HepG2 (cell line): Measurements from ENCODE around the gene WARS2. TPM values are rescaled to one million over a fixed set of nuclear protein-coding genes. Genes with fewer than 3 reads are reported as not detected.

Experiments
- ATAC-seq: fragments of 200-7000 bp; cut with Tn5 transposase; 3 replicates; pipeline ENCODE4 v1.9.1; 2020; ENCODE audit warnings: mild to moderate bottlenecking, moderate library complexity
- BruUV-seq: library from RNA; stranded (reverse); fragments of 400-500 nt; replicated peaks from 2 replicates; lab custom pipeline; 2021; lab: Mats Ljungman, UMichigan
- CTCF ChIA-PET: fragments of 300-600 bp; formaldehyde crosslinking; extraction: SDS; loops from one replicate; lab custom pipeline; 2021; ENCODE audit warnings: low total read pairs, inconsistent platforms, low intra/inter-chr PET ratio; lab: Yijun Ruan, JAX
- POLR2A ChIA-PET: fragments of 350-600 bp; sonication (Branson Sonifier 250); formaldehyde crosslinking; loops from one replicate; lab custom pipeline; 2020; ENCODE audit warnings: antibody characterized with exemption, inconsistent platforms; lab: Yijun Ruan, JAX
- DNase-seq: peaks from one replicate; pipeline ENCODE4 v3.0.0-alpha.2; 2015; ENCODE audit warnings: low spot score
- FAIRE-seq: peaks from 3 replicates; lab custom pipeline; 2011; peaks lifted over from hg19 to GRCh38; lab: Jason Lieb, UNC
- H2AFZ ChIP-seq: one replicate; pipeline ENCODE4 v1.6.1; 2011; ENCODE audit warnings: low read length, inconsistent platforms
- H3K27ac ChIP-seq: fragments of 300-600 bp; 3 replicates; pipeline ENCODE4 v1.8.0; 2011; ENCODE audit warnings: mixed run types, mild to moderate bottlenecking, mixed read lengths, low read length, inconsistent platforms; ENCODE audit not compliant: insufficient read depth; ENCODE audit errors: extremely low read length
- H3K27me3 ChIP-seq, 2 experiments: fragments of 200-600 bp in 1 of 2; 2 replicates in 1 of 2; 3 replicates in 1 of 2; pipeline versions ENCODE4 v1.6.0 to v1.8.0; 2011; ENCODE audit warnings: low read length in 2 of 2, mild to moderate bottlenecking in 2 of 2, moderate library complexity in 2 of 2, inconsistent platforms in 1 of 2; ENCODE audit not compliant: insufficient read depth in 2 of 2, control insufficient read depth in 1 of 2
- H3K36me3 ChIP-seq, 2 experiments: fragments of 200-600 bp in 1 of 2; replicated peaks in 1 of 2; 2 replicates in 1 of 2; 3 replicates in 1 of 2; pipeline versions ENCODE4 v1.5.1 to v1.8.0; 2011; ENCODE audit warnings: low read length in 2 of 2, inconsistent platforms in 1 of 2; ENCODE audit not compliant: insufficient read depth in 2 of 2, control insufficient read depth in 1 of 2
- H3K4me1 ChIP-seq: 2 replicates; pipeline ENCODE4 v1.5.1; 2012; ENCODE audit warnings: low read length, inconsistent platforms; ENCODE audit not compliant: insufficient read depth
- H3K4me2 ChIP-seq: 2 replicates; pipeline ENCODE4 v1.6.0; 2011; ENCODE audit warnings: low read depth, low read length, inconsistent platforms
- H3K4me3 ChIP-seq, 3 experiments: fragments of 200-600 bp in 1 of 3; sonication (generic), shearing (Covaris generic) in 1 of 3; replicated peaks in 1 of 3; 2 replicates each; pipeline ENCODE4 v1.5.1; 2011 to 2016; ENCODE audit warnings: low read length in 3 of 3, inconsistent platforms in 2 of 3, low read depth in 2 of 3, mild to moderate bottlenecking in 2 of 3, control low read depth in 1 of 3, mixed read lengths in 1 of 3; ENCODE audit not compliant: insufficient read depth in 1 of 3
- H3K79me2 ChIP-seq: one replicate; pipeline ENCODE4 v1.6.1; 2011; ENCODE audit warnings: low read length, inconsistent platforms; ENCODE audit not compliant: insufficient read depth
- H3K9ac ChIP-seq: 2 replicates; pipeline ENCODE4 v1.6.0; 2011; ENCODE audit warnings: mild to moderate bottlenecking, low read depth, low read length, inconsistent platforms; ENCODE audit not compliant: insufficient read depth
- H3K9me3 ChIP-seq: 2 replicates; pipeline ENCODE4 v1.5.1; 2012; ENCODE audit warnings: mild to moderate bottlenecking, low read length
- H4K20me1 ChIP-seq: 2 replicates; pipeline ENCODE4 v1.6.0; 2011; ENCODE audit warnings: inconsistent platforms, mild to moderate bottlenecking, low read length, moderate library complexity; ENCODE audit not compliant: insufficient read depth
- ATF7 ChIP-seq, 2 experiments: fragments of 450-650 bp in 1 of 2; sonication (generic) in 1 of 2; formaldehyde crosslinking in 1 of 2; IDR thresholded peaks; 2 replicates each; pipeline versions ENCODE4 v1.4.0 to v1.6.1; 2016 to 2020; ENCODE audit warnings: antibody characterized with exemption in 1 of 2, mild to moderate bottlenecking in 1 of 2, missing genetic modification reagents in 1 of 2
- GLMP ChIP-seq: sonication (generic); formaldehyde crosslinking; IDR thresholded peaks from 2 replicates; pipeline ENCODE4 v1.9.0; 2021; ENCODE audit warnings: missing genetic modification reagents, mild to moderate bottlenecking, borderline replicate concordance
- HMG20B ChIP-seq: conservative IDR thresholded peaks from 2 replicates; pipeline ENCODE4 v1.6.1; 2016; ENCODE audit warnings: missing genetic modification reagents, missing compliant biosample characterization
- KLF11 ChIP-seq: IDR thresholded peaks from 2 replicates; pipeline ENCODE4 v1.6.1; 2016; ENCODE audit warnings: missing compliant biosample characterization
- MAFF ChIP-seq: IDR thresholded peaks from 2 replicates; pipeline ENCODE4 v1.6.1; 2011; ENCODE audit warnings: low read depth, low read length, improper control_type of control experiment
- MXD4 ChIP-seq: IDR thresholded peaks from 2 replicates; pipeline ENCODE4 v1.6.1; 2016; ENCODE audit warnings: mild to moderate bottlenecking, missing biosample characterization, missing genetic modification reagents
- NFE2 ChIP-seq: sonication (generic); formaldehyde crosslinking; IDR thresholded peaks from 2 replicates; pipeline ENCODE4 v1.4.0; 2020; ENCODE audit warnings: missing genetic modification reagents
- RNF2 ChIP-seq: fragments of 450-650 bp; conservative IDR thresholded peaks from 2 replicates; pipeline ENCODE4 v1.6.1; 2016; ENCODE audit warnings: low read depth
- RXRB ChIP-seq: IDR thresholded peaks from 2 replicates; pipeline ENCODE4 v1.6.1; 2016; ENCODE audit warnings: borderline replicate concordance, missing genetic modification reagents, missing compliant biosample characterization
- SMARCC2 ChIP-seq: fragments of 450-650 bp; IDR thresholded peaks from 2 replicates; pipeline ENCODE4 v1.6.1; 2017; ENCODE audit warnings: antibody characterized with exemption, mild to moderate bottlenecking
- TBX3 ChIP-seq: fragments of 450-650 bp; IDR thresholded peaks from 2 replicates; pipeline ENCODE4 v1.6.1; 2017; ENCODE audit warnings: antibody characterized with exemption, mild to moderate bottlenecking, inconsistent platforms, borderline replicate concordance
- ZBTB1 ChIP-seq: sonication (generic); formaldehyde crosslinking; IDR thresholded peaks from 2 replicates; pipeline ENCODE4 v1.4.0; 2020; ENCODE audit warnings: missing genetic modification reagents, borderline replicate concordance
- ZBTB2 ChIP-seq: sonication (generic); formaldehyde crosslinking; IDR thresholded peaks from 2 replicates; pipeline ENCODE4 v1.8.0; 2022; ENCODE audit warnings: low read depth, missing genetic modification reagents
- ZBTB38 ChIP-seq: sonication (generic); formaldehyde crosslinking; IDR thresholded peaks from 2 replicates; pipeline ENCODE4 v1.5.1; 2020; ENCODE audit warnings: mild to moderate bottlenecking, missing genetic modification reagents
- ZNF30 ChIP-seq: sonication (generic); formaldehyde crosslinking; IDR thresholded peaks from 2 replicates; pipeline ENCODE4 v1.5.0; 2020; ENCODE audit warnings: mild to moderate bottlenecking, missing genetic modification reagents
- ZNF44 ChIP-seq: sonication (generic); formaldehyde crosslinking; IDR thresholded peaks from 2 replicates; pipeline ENCODE4 v1.5.1; 2020; ENCODE audit warnings: mild to moderate bottlenecking, missing genetic modification reagents
- WGBS: methylation state at CpG from one replicate; pipeline ENCODE4 v1.1.6; 2017; ENCODE audit warnings: low lambda C conversion rate; 5-methylcytosine and 5-hydroxymethylcytosine counted together
- in situ Hi-C: cut with HindIII; loops from 2 replicates; pipeline ENCODE4 v1.10.0; 2017; ENCODE audit warnings: low pct_unique_long_range_greater_than_20kb; ENCODE audit not compliant: extremely low pct_ligation_motif_present
- intact Hi-C: fragments of 100-400 bp; cut with micrococcal nuclease; formaldehyde crosslinking; loops from one replicate; pipeline ENCODE4 v1.10.0; 2022; ENCODE audit not compliant: unreplicated experiment
- polyA plus RNA-seq, 8 experiments: library from polyadenylated mRNA; depleted of rRNA in 3 of 8; stranded (reverse) in 7 of 8; unstranded in 1 of 8; fragments of >200 nt; fragmentation: Illumina TruSeq in 4 of 8; extraction: Trizol in 4 of 8; gene quantifications; 2 replicates each; pipeline versions ENCODE4 v1.2.1 to v1.2.3, GENCODE V29; 2011 to 2016; ENCODE audit warnings: low read depth in 4 of 8, missing spikeins in 1 of 8, mixed read lengths in 1 of 8; ENCODE audit not compliant: insufficient read depth in 1 of 8
- total RNA-seq, 5 experiments: library from RNA; depleted of rRNA; stranded (reverse); fragments of >200 nt; fragmentation: Illumina TruSeq; extraction: Trizol; gene quantifications; 2 replicates each; pipeline ENCODE4 v1.2.3, GENCODE V29; 2016; ENCODE audit warnings: low read depth in 1 of 5
- TF ChIP-seq, protein P1 (sequence below): sonication (generic); formaldehyde crosslinking; IDR thresholded peaks from 2 replicates; pipeline ENCODE4 v1.4.0; 2020; ENCODE audit warnings: missing genetic modification reagents
- TF ChIP-seq, protein P2 (sequence below): IDR thresholded peaks from 2 replicates; pipeline ENCODE4 v1.6.1; 2018; ENCODE audit warnings: missing genetic modification reagents, mild to moderate bottlenecking, missing compliant biosample characterization

Gene WARS2
- total and polyA plus RNA-seq, 2 of the 13 experiments (the other 11 are each of a cell fraction or from before 2014, with no cell fraction given) = 12.4 to 18.8 TPM

DNA sequence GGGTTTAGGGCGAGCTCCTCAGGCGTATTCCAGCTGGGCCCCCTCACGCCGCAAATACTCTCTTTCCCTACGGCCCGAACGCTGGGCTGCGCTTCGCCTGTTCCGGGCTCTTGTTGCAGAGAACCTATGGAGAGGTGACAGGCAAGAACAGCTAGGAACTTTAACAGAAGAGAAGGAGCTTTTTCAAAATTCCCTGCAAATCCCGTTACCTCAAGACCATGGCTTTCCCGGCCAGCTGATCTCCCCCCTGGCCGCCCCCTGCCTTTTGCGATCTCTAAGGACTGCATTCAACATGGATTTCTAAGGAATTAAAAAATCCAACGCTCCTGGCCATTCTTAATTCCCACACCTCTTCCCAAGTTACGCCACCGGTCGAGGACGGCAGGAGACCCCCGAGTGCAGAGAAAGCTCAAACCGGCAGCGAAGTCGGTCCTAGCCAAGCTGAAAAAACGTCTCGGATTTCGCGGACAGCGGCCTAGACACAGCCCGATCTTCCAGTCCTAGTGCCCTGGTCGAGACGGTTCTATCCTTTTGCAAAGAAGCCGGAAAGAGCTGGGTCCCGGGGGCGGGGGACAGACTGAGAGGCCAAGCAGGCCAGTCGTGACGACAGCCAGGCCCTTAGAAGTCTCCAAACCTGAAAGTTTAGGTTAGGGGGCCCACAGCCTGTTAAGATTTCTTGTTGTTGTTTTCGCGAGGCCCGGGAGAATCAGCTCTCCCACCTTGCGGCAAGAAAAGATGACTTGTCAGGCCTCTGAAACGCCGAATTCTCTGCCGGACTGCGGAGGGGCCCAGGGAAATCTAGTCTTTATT, 151.2 kb downstream of the WARS2 start:
- Histone ChIP-seq H3K27ac (no peak overlapping the region), H3K4me2 (no peak overlapping the region), H3K27me3 (no peaks in the 10 kb centered on the region), H2AFZ (no peak overlapping the region), H3K9me3 (no peaks in the 10 kb centered on the region), H3K4me3 (no peak overlapping the region), H3K79me2 (no peaks in the 10 kb centered on the region), H3K4me1 (no peaks in the 10 kb centered on the region), H3K36me3 (no peaks in the 10 kb centered on the region), H3K9ac (no peak overlapping the region), H4K20me1 (no peaks in the 10 kb centered on the region)
- 81% methylated on average over 36 of the region's 44 CpGs for WGBS
- CTCF ChIA-PET = no interaction called here
- BruUV-seq = no TSS peak
- intact Hi-C loops (no loop called here), in situ Hi-C loops (no loop called here)
- no peak for DNase-seq
- ATAC-seq = no peak
- FAIRE-seq = no peak
- TF ChIP-seq, protein P1, sequence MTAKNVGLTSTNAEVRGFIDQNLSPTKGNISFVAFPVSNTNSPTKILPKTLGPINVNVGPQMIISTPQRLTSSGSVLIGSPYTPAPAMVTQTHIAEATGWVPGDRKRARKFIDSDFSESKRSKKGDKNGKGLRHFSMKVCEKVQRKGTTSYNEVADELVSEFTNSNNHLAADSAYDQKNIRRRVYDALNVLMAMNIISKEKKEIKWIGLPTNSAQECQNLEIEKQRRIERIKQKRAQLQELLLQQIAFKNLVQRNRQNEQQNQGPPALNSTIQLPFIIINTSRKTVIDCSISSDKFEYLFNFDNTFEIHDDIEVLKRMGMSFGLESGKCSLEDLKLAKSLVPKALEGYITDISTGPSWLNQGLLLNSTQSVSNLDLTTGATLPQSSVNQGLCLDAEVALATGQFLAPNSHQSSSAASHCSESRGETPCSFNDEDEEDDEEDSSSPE (CRISPR knock-in tag) = no peak
- no peak for TF ChIP-seq NFE2
- no peak for TF ChIP-seq RNF2
- TF ChIP-seq TBX3 = no peak
- TF ChIP-seq ATF7 (IDR thresholded peaks at IDR 0.05) = no peak
- TF ChIP-seq ATF7 (CRISPR knock-in tag; IDR thresholded peaks at IDR 0.05) = no peak
- TF ChIP-seq ZBTB38 = no peak
- TF ChIP-seq MXD4 (CRISPR knock-in tag) = no peak
- TF ChIP-seq ZNF30 = no peak
- no peak for TF ChIP-seq ZNF44 (CRISPR knock-in tag)
- TF ChIP-seq GLMP (CRISPR knock-in tag) = no peak
- TF ChIP-seq, protein P2, sequence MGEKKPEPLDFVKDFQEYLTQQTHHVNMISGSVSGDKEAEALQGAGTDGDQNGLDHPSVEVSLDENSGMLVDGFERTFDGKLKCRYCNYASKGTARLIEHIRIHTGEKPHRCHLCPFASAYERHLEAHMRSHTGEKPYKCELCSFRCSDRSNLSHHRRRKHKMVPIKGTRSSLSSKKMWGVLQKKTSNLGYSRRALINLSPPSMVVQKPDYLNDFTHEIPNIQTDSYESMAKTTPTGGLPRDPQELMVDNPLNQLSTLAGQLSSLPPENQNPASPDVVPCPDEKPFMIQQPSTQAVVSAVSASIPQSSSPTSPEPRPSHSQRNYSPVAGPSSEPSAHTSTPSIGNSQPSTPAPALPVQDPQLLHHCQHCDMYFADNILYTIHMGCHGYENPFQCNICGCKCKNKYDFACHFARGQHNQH (CRISPR knock-in tag) = no peak
- no peak for TF ChIP-seq MAFF
- no peak for TF ChIP-seq HMG20B (CRISPR knock-in tag)
- no peak for TF ChIP-seq ZBTB2 (CRISPR knock-in tag)
- no peak for TF ChIP-seq KLF11 (CRISPR knock-in tag)
- no peak for TF ChIP-seq ZBTB1 (CRISPR knock-in tag)
- no peak for TF ChIP-seq SMARCC2
- no peak for TF ChIP-seq RXRB (CRISPR knock-in tag)
- POLR2A ChIA-PET = no interaction called here
